Spinal cord (tissue), 10 donors: ENCODE measurements around the gene COL6A1. TPM values are rescaled to one million over a fixed set of nuclear protein-coding genes. Genes with fewer than 3 reads are reported as not detected.
"Not testable (repeated sequence)": the region's sequence is repeated elsewhere in the genome, so short reads cannot be mapped to it uniquely, and the experiment has no call there.

Experiments
- DNase-seq, 6 donors: peaks; one replicate each; pipeline versions ENCODE4 v3.0.0 to v3.0.0-alpha.2; 2013 to 2015; ENCODE audit warnings: low spot score in 6 of 6, low read depth in 4 of 6
- H3K27ac ChIP-seq: one replicate; pipeline ENCODE4 v1.5.1; 2013; ENCODE audit warnings: low read depth, low read length, control low read depth
- H3K27me3 ChIP-seq: one replicate; pipeline ENCODE4 v1.6.1; 2013; ENCODE audit warnings: low read length; ENCODE audit not compliant: control insufficient read depth, insufficient read depth
- H3K36me3 ChIP-seq: one replicate; pipeline ENCODE4 v1.6.1; 2013; ENCODE audit warnings: low read length; ENCODE audit not compliant: control insufficient read depth, insufficient read depth
- H3K4me1 ChIP-seq: one replicate; pipeline ENCODE4 v1.6.1; 2013; ENCODE audit warnings: low read length; ENCODE audit not compliant: control insufficient read depth, insufficient read depth
- H3K4me3 ChIP-seq: one replicate; pipeline ENCODE4 v1.5.1; 2013; ENCODE audit warnings: low read depth, low read length, control low read depth
- H3K9me3 ChIP-seq: one replicate; pipeline ENCODE4 v1.6.1; 2013; ENCODE audit warnings: low read length; ENCODE audit not compliant: control insufficient read depth, insufficient read depth
- WGBS: methylation state at CpG from one replicate; pipeline ENCODE4 v1.1.5; 2013; ENCODE audit warnings: missing lambda C conversion rate; ENCODE audit not compliant: insufficient coverage; 5-methylcytosine and 5-hydroxymethylcytosine counted together
- polyA plus RNA-seq, 2 donors: library from polyadenylated mRNA; unstranded; fragments of 120-200 nt; gene quantifications; one replicate each; pipeline ENCODE4 v1.2.1, GENCODE V29; 2013; ENCODE audit not compliant: insufficient read length in 2 of 2
- total RNA-seq, 2 donors: library from RNA; depleted of rRNA in 1 of 2; stranded (reverse); fragments of 120-200 nt in 1 of 2; fragments of >200 nt in 1 of 2; gene quantifications; one replicate each; pipeline versions ENCODE4 v1.2.3 to v1.2.4, GENCODE V29; 2013 to 2014
- donor health status: healthy.

Gene COL6A1
- total and polyA plus RNA-seq, 4 donors = 156 to 316 (median 250) TPM

- Histone ChIP-seq H3K9me3 (no peaks in the 10 kb centered on the region), H3K27me3 (peaks cover 11% of the 10 kb centered on the region), H3K27ac (peak overlapping the region; percentile 82), H3K4me3 (peak overlapping the region; percentile 56), H3K36me3 (peaks cover 2% of the 10 kb centered on the region), H3K4me1 (peaks cover 56% of the 10 kb centered on the region)
- WGBS = 7% methylated on average over 58 of the region's 58 CpGs
- DNase-seq = peak in 3 of 6 donors; percentile 36 to 89 (median 89)
Observed at GRCh38 chr21:45972716-45973474, 8.7 kb upstream of the COL6A1 start.

GRCh38 chr21:45973475-45974072 lies 8.0 kb upstream of the COL6A1 start:
- Histone ChIP-seq H3K9me3 (no peaks in the 10 kb centered on the region), H3K36me3 (peaks cover 2% of the 10 kb centered on the region), H3K27me3 (peaks cover 11% of the 10 kb centered on the region), H3K4me1 (peaks cover 62% of the 10 kb centered on the region), H3K4me3 (peak overlapping the region; percentile 56), H3K27ac (peak overlapping the region; percentile 82)
- peak in 4 of 6 donors; percentile 26 to 95 (median 82) for DNase-seq
- 3% methylated on average over 38 of the region's 38 CpGs for WGBS

- WGBS = 7% methylated on average over 53 of the region's 59 CpGs
- H3K4me1 ChIP-seq = peaks cover 62% of the 10 kb centered on the region
- peak in 2 of 6 donors; percentile 22 to 52 for DNase-seq
Observed at GRCh38 chr21:45974073-45975019, 7.2 kb upstream of the COL6A1 start.

GRCh38 chr21:45975020-45975666 lies 6.4 kb upstream of the COL6A1 start:
- H3K36me3 ChIP-seq = peaks cover 2% of the 10 kb centered on the region
- peaks cover 11% of the 10 kb centered on the region for H3K27me3 ChIP-seq
- peak in 1 of 6 donors; percentile 40 for DNase-seq
- H3K4me1 ChIP-seq = peaks cover 62% of the 10 kb centered on the region
- 30% methylated on average over 26 of the region's 33 CpGs for WGBS
- peak overlapping the region; percentile 82 for H3K27ac ChIP-seq
- no peaks in the 10 kb centered on the region for H3K9me3 ChIP-seq
- no peak overlapping the region for H3K4me3 ChIP-seq

More at GRCh38 chr21:45974073-45975019, 7.2 kb upstream of the COL6A1 start:
- Histone ChIP-seq H3K9me3 (no peaks in the 10 kb centered on the region), H3K4me3 (peak overlapping the region; percentile 56), H3K27ac (peak overlapping the region; percentile 82), H3K27me3 (peaks cover 11% of the 10 kb centered on the region), H3K36me3 (peaks cover 2% of the 10 kb centered on the region)

GRCh38 chr21:45975667-45976409 lies 5.7 kb upstream of the COL6A1 start:
- Histone ChIP-seq H3K4me1 (peaks cover 60% of the 10 kb centered on the region), H3K27me3 (peaks cover 11% of the 10 kb centered on the region)
- H3K9me3 ChIP-seq, H3K27ac ChIP-seq, H3K36me3 ChIP-seq, H3K4me3 ChIP-seq, DNase-seq: not testable (repeated sequence)
- 24% methylated on average over 2 of the region's 13 CpGs for WGBS

- H3K4me1 ChIP-seq = peaks cover 57% of the 10 kb centered on the region
- no peak for DNase-seq
- peaks cover 11% of the 10 kb centered on the region for H3K27me3 ChIP-seq
- H3K27ac ChIP-seq = no peak overlapping the region
- H3K36me3 ChIP-seq = peaks cover 2% of the 10 kb centered on the region
- H3K9me3 ChIP-seq = no peaks in the 10 kb centered on the region
- no peak overlapping the region for H3K4me3 ChIP-seq
- WGBS = 32% methylated on average over 6 of the region's 11 CpGs
Observed at GRCh38 chr21:45976701-45977311, 4.8 kb upstream of the COL6A1 start.

GRCh38 chr21:45977396-45977795 lies 4.2 kb upstream of the COL6A1 start:
- H3K9me3 ChIP-seq = no peaks in the 10 kb centered on the region
- H3K27me3 ChIP-seq = peaks cover 11% of the 10 kb centered on the region
- H3K36me3 ChIP-seq = peaks cover 2% of the 10 kb centered on the region
- H3K27ac ChIP-seq = no peak overlapping the region
- DNase-seq = peak in 1 of 6 donors; percentile 24
- H3K4me1 ChIP-seq = peaks cover 57% of the 10 kb centered on the region
- H3K4me3 ChIP-seq = no peak overlapping the region
- 13% methylated on average over 2 of the region's 5 CpGs for WGBS

GRCh38 chr21:45979141-45979631 lies 2.4 kb upstream of the COL6A1 start:
- Histone ChIP-seq H3K9me3 (no peaks in the 10 kb centered on the region), H3K4me3 (no peak overlapping the region), H3K36me3 (peaks cover 18% of the 10 kb centered on the region), H3K4me1 (peaks cover 51% of the 10 kb centered on the region), H3K27ac (no peak overlapping the region), H3K27me3 (peaks cover 10% of the 10 kb centered on the region)
- DNase-seq = no peak
- 54% methylated on average over 20 of the region's 20 CpGs for WGBS
